GM21723 (cell line): Measurements from ENCODE around the gene GUK1.

Source experiments
- ATAC-seq: cut with Tn5 transposase; IDR thresholded peaks from one replicate; pipeline ENCODE4 v1.9.1; 2021; ENCODE audit warnings: mild to moderate bottlenecking, moderate library complexity; ENCODE audit not compliant: unreplicated experiment

The GUK1 gene

GRCh38 chr1:228149406-228150119, 9.5 kb downstream of the GUK1 start, which contains the start of gene GJC2:
GJC2 (plus strand) TSS chr1:228149930; CDS start chr1:228157759, 7,829 bp downstream.
- no peak for ATAC-seq

- ATAC-seq = no peak
Observed at GRCh38 chr1:228150120-228150460, 10.0 kb downstream of the GUK1 start.

- no peak for ATAC-seq
Observed at GRCh38 chr1:228150461-228151179, 10.5 kb downstream of the GUK1 start.

GRCh38 chr1:228151180-228151925, 11.3 kb downstream of the GUK1 start:
- ATAC-seq = no peak

GRCh38 chr1:228152097-228152917, 12.2 kb downstream of the GUK1 start:
- ATAC-seq = no peak

GRCh38 chr1:228152918-228153258, 12.8 kb downstream of the GUK1 start:
- ATAC-seq = no peak

GRCh38 chr1:228154021-228154669, 14.1 kb downstream of the GUK1 start:
- no peak for ATAC-seq

- ATAC-seq = no peak
Observed at GRCh38 chr1:228154670-228155571, 14.8 kb downstream of the GUK1 start.

GRCh38 chr1:228155596-228156514, 15.8 kb downstream of the GUK1 start:
- no peak for ATAC-seq

- no peak for ATAC-seq
Observed at GRCh38 chr1:228156515-228156881, 16.4 kb downstream of the GUK1 start.

- ATAC-seq = no peak
Observed at GRCh38 chr1:228156941-228157728, 17.1 kb downstream of the GUK1 start.

- ATAC-seq = no peak
Observed at GRCh38 chr1:228157729-228158126, 17.6 kb downstream of the GUK1 start.

GRCh38 chr1:228158151-228159007, 18.3 kb downstream of the GUK1 start:
- ATAC-seq = no peak

- ATAC-seq = no peak
Observed at GRCh38 chr1:228159008-228159665, 19.1 kb downstream of the GUK1 start.

GRCh38 chr1:228160201-228160761, 20.2 kb downstream of the GUK1 start:
- no peak for ATAC-seq

GRCh38 chr1:228161362-228161761, 21.3 kb downstream of the GUK1 start:
- no peak for ATAC-seq
